ENCODE measurements around the gene DAB1. TPM values are rescaled to one million over a fixed set of nuclear protein-coding genes. Genes with fewer than 3 reads are reported as not detected.

DAB1 gene
- total RNA-seq, 1 donor, result not detected

- no peaks in the 10 kb centered on the region for H3K36me3 ChIP-seq (ENCODE audit: insufficient read depth, low read length)
Measured at GRCh38 chr1:57329001-57329527, 94.8 kb downstream of the DAB1 start.

GRCh38 chr1:57327946-57328345, 95.9 kb downstream of the DAB1 start:
- H3K4me2 ChIP-seq (ENCODE audit: insufficient read depth, low read length), result no peak overlapping the region

More at GRCh38 chr1:57329001-57329527, 94.8 kb downstream of the DAB1 start:
- Histone ChIP-seq H3K27ac (ENCODE audit: low read depth, low read length) (no peak overlapping the region), H3K27me3 (ENCODE audit: insufficient read depth, low read length) (no peaks in the 10 kb centered on the region), H3K4me1 (ENCODE audit: insufficient read depth, low read length) (no peaks in the 10 kb centered on the region), H4K20me1 (ENCODE audit: insufficient read depth, low read length) (no peaks in the 10 kb centered on the region), H3K79me2 (ENCODE audit: insufficient read depth, low read length) (no peaks in the 10 kb centered on the region), H3K4me3 (ENCODE audit: insufficient read depth, low read length) (no peak overlapping the region), H3K4me2 (ENCODE audit: insufficient read depth, low read length) (no peak overlapping the region), H3K9me3 (ENCODE audit: low read depth, low read length) (no peaks in the 10 kb centered on the region), H2AFZ (ENCODE audit: low read length) (no peak overlapping the region)
- no peak for DNase-seq (ENCODE audit: insufficient read length, low spot score, missing footprints)
- TF ChIP-seq CTCF (IDR thresholded peaks at IDR 0.05; ENCODE audit: extremely low read depth, low read depth, low read length), result no peak

GRCh38 chr1:57327336-57327735, 96.5 kb downstream of the DAB1 start:
- H3K27me3 ChIP-seq (ENCODE audit: insufficient read depth, low read length), result no peaks in the 10 kb centered on the region
- H3K9me3 ChIP-seq (ENCODE audit: low read depth, low read length), result no peaks in the 10 kb centered on the region
- no peaks in the 10 kb centered on the region for H3K79me2 ChIP-seq (ENCODE audit: insufficient read depth, low read length)
- H3K27ac ChIP-seq (ENCODE audit: low read depth, low read length), result no peak overlapping the region
- H2AFZ ChIP-seq (ENCODE audit: low read length), result no peak overlapping the region
- DNase-seq (ENCODE audit: insufficient read length, low spot score, missing footprints), result no peak
- H3K4me3 ChIP-seq (ENCODE audit: insufficient read depth, low read length), result no peak overlapping the region
- no peaks in the 10 kb centered on the region for H4K20me1 ChIP-seq (ENCODE audit: insufficient read depth, low read length)
- TF ChIP-seq CTCF (IDR thresholded peaks at IDR 0.05; ENCODE audit: extremely low read depth, low read depth, low read length), result no peak
- no peaks in the 10 kb centered on the region for H3K36me3 ChIP-seq (ENCODE audit: insufficient read depth, low read length)
- H3K4me2 ChIP-seq (ENCODE audit: insufficient read depth, low read length), result no peak overlapping the region
- no peaks in the 10 kb centered on the region for H3K4me1 ChIP-seq (ENCODE audit: insufficient read depth, low read length)

More at GRCh38 chr1:57327946-57328345, 95.9 kb downstream of the DAB1 start:
- Histone ChIP-seq H3K79me2 (ENCODE audit: insufficient read depth, low read length) (no peaks in the 10 kb centered on the region), H3K36me3 (ENCODE audit: insufficient read depth, low read length) (no peaks in the 10 kb centered on the region), H3K4me3 (ENCODE audit: insufficient read depth, low read length) (no peak overlapping the region), H2AFZ (ENCODE audit: low read length) (no peak overlapping the region), H3K27me3 (ENCODE audit: insufficient read depth, low read length) (no peaks in the 10 kb centered on the region), H3K4me1 (ENCODE audit: insufficient read depth, low read length) (no peaks in the 10 kb centered on the region), H3K9me3 (ENCODE audit: low read depth, low read length) (no peaks in the 10 kb centered on the region), H4K20me1 (ENCODE audit: insufficient read depth, low read length) (no peaks in the 10 kb centered on the region), H3K27ac (ENCODE audit: low read depth, low read length) (no peak overlapping the region)
- no peak for TF ChIP-seq CTCF (IDR thresholded peaks at IDR 0.05; ENCODE audit: extremely low read depth, low read depth, low read length)
- no peak for DNase-seq (ENCODE audit: insufficient read length, low spot score, missing footprints)

GRCh38 chr1:57325536-57325935, 98.3 kb downstream of the DAB1 start:
- no peaks in the 10 kb centered on the region for H3K27me3 ChIP-seq (ENCODE audit: insufficient read depth, low read length)
- DNase-seq (ENCODE audit: insufficient read length, low spot score, missing footprints), result no peak
- no peaks in the 10 kb centered on the region for H4K20me1 ChIP-seq (ENCODE audit: insufficient read depth, low read length)
- no peak overlapping the region for H3K27ac ChIP-seq (ENCODE audit: low read depth, low read length)
- no peaks in the 10 kb centered on the region for H3K36me3 ChIP-seq (ENCODE audit: insufficient read depth, low read length)
- no peak for TF ChIP-seq CTCF (IDR thresholded peaks at IDR 0.05; ENCODE audit: extremely low read depth, low read depth, low read length)
- no peak overlapping the region for H2AFZ ChIP-seq (ENCODE audit: low read length)
- H3K4me1 ChIP-seq (ENCODE audit: insufficient read depth, low read length), result no peaks in the 10 kb centered on the region
- no peaks in the 10 kb centered on the region for H3K79me2 ChIP-seq (ENCODE audit: insufficient read depth, low read length)
- no peaks in the 10 kb centered on the region for H3K9me3 ChIP-seq (ENCODE audit: low read depth, low read length)
- no peak overlapping the region for H3K4me3 ChIP-seq (ENCODE audit: insufficient read depth, low read length)
- H3K4me2 ChIP-seq (ENCODE audit: insufficient read depth, low read length), result no peak overlapping the region

All from osteoblast (primary cell).